HAP-1 (cell line): ENCODE data around the gene MMRN2.
A peak's percentile ranks its signal among the peaks of the same experiment; 100 is the strongest.
"Not testable (repeated sequence)": the region's sequence is repeated elsewhere in the genome, so short reads cannot be mapped to it uniquely, and the experiment has no call there.

Experiments
- DNase-seq, 2 experiments: peaks; one replicate each; pipeline ENCODE4 v3.0.0-alpha.2; 2016 to 2020; ENCODE audit warnings: low spot score in 2 of 2
- H3K27me3 ChIP-seq: fragments of 250-450 bp; sonication (Bioruptor Pico); 2 replicates; pipeline ENCODE4 v1.5.1; 2020; ENCODE audit warnings: low read depth, mild to moderate bottlenecking, moderate library complexity
- H3K36me3 ChIP-seq: fragments of 250-450 bp; sonication (Bioruptor Pico); replicated peaks from 2 replicates; pipeline ENCODE4 v1.5.1; 2020; ENCODE audit warnings: mild to moderate bottlenecking
- H3K4me1 ChIP-seq: fragments of 250-450 bp; sonication (Bioruptor Pico); 2 replicates; pipeline ENCODE4 v1.5.1; 2020; ENCODE audit warnings: mild to moderate bottlenecking
- H3K4me3 ChIP-seq: fragments of 250-450 bp; sonication (Bioruptor Pico); 2 replicates; pipeline ENCODE4 v1.5.1; 2020; ENCODE audit warnings: mild to moderate bottlenecking, moderate library complexity
- H3K9me3 ChIP-seq: fragments of 250-450 bp; sonication (Bioruptor Pico); 2 replicates; pipeline ENCODE4 v1.5.1; 2020; ENCODE audit warnings: mild to moderate bottlenecking, moderate library complexity
- in situ Hi-C: fragments of 300-500 bp; cut with MboI; formaldehyde crosslinking; loops from 3 replicates; pipeline ENCODE4 v1.14.3; 2020; ENCODE audit warnings: low sequenced_read_pairs, inconsistent platforms, mixed read lengths

MMRN2 gene

GRCh38 chr10:86936661-86937501 lies 20.5 kb downstream of the MMRN2 start:
- Histone ChIP-seq H3K27me3 (no peaks in the 10 kb centered on the region), H3K36me3 (no peaks in the 10 kb centered on the region), H3K9me3 (no peaks in the 10 kb centered on the region), H3K4me1 (no peaks in the 10 kb centered on the region), H3K4me3 (no peak overlapping the region)
- DNase-seq, result no peak
- in situ Hi-C loops, result no loop called here

GRCh38 chr10:86934162-86934711 lies 23.2 kb downstream of the MMRN2 start:
- H3K36me3 ChIP-seq, in situ Hi-C loops, H3K9me3 ChIP-seq, H3K27me3 ChIP-seq, DNase-seq, H3K4me3 ChIP-seq, H3K4me1 ChIP-seq: not testable (repeated sequence)

- no peaks in the 10 kb centered on the region for H3K9me3 ChIP-seq
- no peak overlapping the region for H3K4me3 ChIP-seq
- no peaks in the 10 kb centered on the region for H3K4me1 ChIP-seq
- in situ Hi-C loops, result no loop called here
- no peak for DNase-seq
- H3K36me3 ChIP-seq, result peaks cover 3% of the 10 kb centered on the region
- H3K27me3 ChIP-seq, result no peaks in the 10 kb centered on the region
These were observed 24.7 kb downstream of the MMRN2 start for GRCh38 chr10:86932674-86933073.

- Histone ChIP-seq H3K4me1 (no peaks in the 10 kb centered on the region), H3K36me3 (peaks cover 3% of the 10 kb centered on the region), H3K27me3 (no peaks in the 10 kb centered on the region), H3K9me3 (no peaks in the 10 kb centered on the region), H3K4me3 (no peak overlapping the region)
- in situ Hi-C loops, result no loop called here
- no peak for DNase-seq
These were observed 25.5 kb downstream of the MMRN2 start for GRCh38 chr10:86931872-86932271.

- in situ Hi-C loops, result no loop called here
- H3K36me3 ChIP-seq, result peaks cover 3% of the 10 kb centered on the region
- DNase-seq, result no peak
- H3K4me1 ChIP-seq, result no peaks in the 10 kb centered on the region
- no peak overlapping the region for H3K4me3 ChIP-seq
- H3K9me3 ChIP-seq, result no peaks in the 10 kb centered on the region
- H3K27me3 ChIP-seq, result no peaks in the 10 kb centered on the region
These were observed 27.7 kb downstream of the MMRN2 start for GRCh38 chr10:86929468-86930380.

GRCh38 chr10:86922553-86922961 lies 34.9 kb downstream of the MMRN2 start:
- no peak overlapping the region for H3K4me3 ChIP-seq
- peaks cover 44% of the 10 kb centered on the region for H3K36me3 ChIP-seq
- H3K9me3 ChIP-seq, result no peaks in the 10 kb centered on the region
- in situ Hi-C loops, result no loop called here
- no peak for DNase-seq
- no peaks in the 10 kb centered on the region for H3K4me1 ChIP-seq
- H3K27me3 ChIP-seq, result no peaks in the 10 kb centered on the region

- Histone ChIP-seq H3K4me1 (no peaks in the 10 kb centered on the region), H3K36me3 (peaks cover 69% of the 10 kb centered on the region), H3K27me3 (no peaks in the 10 kb centered on the region), H3K4me3 (no peak overlapping the region), H3K9me3 (no peaks in the 10 kb centered on the region)
- DNase-seq, result no peak
- in situ Hi-C loops, result no loop called here
These were observed 39.4 kb downstream of the MMRN2 start for GRCh38 chr10:86918022-86918471.

GRCh38 chr10:86914734-86915133 lies 42.7 kb downstream of the MMRN2 start:
- DNase-seq, result no peak
- Histone ChIP-seq H3K4me1 (no peaks in the 10 kb centered on the region), H3K27me3 (no peaks in the 10 kb centered on the region), H3K9me3 (no peaks in the 10 kb centered on the region), H3K4me3 (no peak overlapping the region), H3K36me3 (peaks cover 56% of the 10 kb centered on the region)
- in situ Hi-C loops, result no loop called here

GRCh38 chr10:86905429-86905828 lies 52.0 kb downstream of the MMRN2 start:
- in situ Hi-C loops, result no loop called here
- DNase-seq, result no peak
- Histone ChIP-seq H3K27me3 (no peaks in the 10 kb centered on the region), H3K4me1 (no peaks in the 10 kb centered on the region), H3K36me3 (peaks cover 30% of the 10 kb centered on the region), H3K4me3 (no peak overlapping the region), H3K9me3 (no peaks in the 10 kb centered on the region)

- H3K4me1 ChIP-seq, result peaks cover under 1% of the 10 kb centered on the region
- H3K4me3 ChIP-seq, result no peak overlapping the region
- H3K36me3 ChIP-seq, result peaks cover 35% of the 10 kb centered on the region
- H3K27me3 ChIP-seq, result no peaks in the 10 kb centered on the region
- in situ Hi-C loops, result no loop called here
- no peak for DNase-seq
- H3K9me3 ChIP-seq, result no peaks in the 10 kb centered on the region
These were observed 52.8 kb downstream of the MMRN2 start for GRCh38 chr10:86904600-86904999.

- Histone ChIP-seq H3K9me3 (no peaks in the 10 kb centered on the region), H3K4me1 (peaks cover 10% of the 10 kb centered on the region), H3K27me3 (no peaks in the 10 kb centered on the region), H3K4me3 (no peak overlapping the region), H3K36me3 (peaks cover 34% of the 10 kb centered on the region)
- in situ Hi-C loops, result no loop called here
- no peak for DNase-seq
These were observed 56.5 kb downstream of the MMRN2 start for GRCh38 chr10:86900955-86901354.

- H3K4me3 ChIP-seq, result no peak overlapping the region
- in situ Hi-C loops, result loop anchor here (5.0 kb wide), 1 partner anchor 192 kb away; no protein-coding TSS in a partner anchor
- H3K4me1 ChIP-seq, result peaks cover 10% of the 10 kb centered on the region
- no peaks in the 10 kb centered on the region for H3K27me3 ChIP-seq
- no peaks in the 10 kb centered on the region for H3K9me3 ChIP-seq
- DNase-seq, result peak; percentile 63 to 80
- H3K36me3 ChIP-seq, result peaks cover 30% of the 10 kb centered on the region
These were observed 57.6 kb downstream of the MMRN2 start for GRCh38 chr10:86899670-86900276.

GRCh38 chr10:86899132-86899531 lies 58.3 kb downstream of the MMRN2 start:
- in situ Hi-C loops, result loop anchor here (5.0 kb wide), 1 partner anchor 192 kb away; no protein-coding TSS in a partner anchor
- Histone ChIP-seq H3K27me3 (no peaks in the 10 kb centered on the region), H3K36me3 (peaks cover 27% of the 10 kb centered on the region), H3K4me3 (no peak overlapping the region), H3K9me3 (no peaks in the 10 kb centered on the region), H3K4me1 (peaks cover 10% of the 10 kb centered on the region)
- peak; percentile 21 to 24 for DNase-seq
